Lower leg skin (tissue), 3 donors: ENCODE results near the gene PDE6B.

Source experiments
- POLR2A ChIP-seq, 2 donors: fragments of 450-650 bp; IDR thresholded peaks; one replicate each; pipeline ENCODE4 v1.6.1; 2016 to 2017; ENCODE audit warnings: antibody characterized with exemption in 2 of 2, mild to moderate bottlenecking in 1 of 2, moderate library complexity in 1 of 2
- TF ChIP-seq, protein P1 (sequence below), 3 donors: fragments of 450-650 bp; IDR thresholded peaks; one replicate each; pipeline ENCODE4 v1.5.1; 2016; ENCODE audit warnings: antibody characterized with exemption in 3 of 3, mild to moderate bottlenecking in 3 of 3, moderate library complexity in 2 of 3

DNA sequence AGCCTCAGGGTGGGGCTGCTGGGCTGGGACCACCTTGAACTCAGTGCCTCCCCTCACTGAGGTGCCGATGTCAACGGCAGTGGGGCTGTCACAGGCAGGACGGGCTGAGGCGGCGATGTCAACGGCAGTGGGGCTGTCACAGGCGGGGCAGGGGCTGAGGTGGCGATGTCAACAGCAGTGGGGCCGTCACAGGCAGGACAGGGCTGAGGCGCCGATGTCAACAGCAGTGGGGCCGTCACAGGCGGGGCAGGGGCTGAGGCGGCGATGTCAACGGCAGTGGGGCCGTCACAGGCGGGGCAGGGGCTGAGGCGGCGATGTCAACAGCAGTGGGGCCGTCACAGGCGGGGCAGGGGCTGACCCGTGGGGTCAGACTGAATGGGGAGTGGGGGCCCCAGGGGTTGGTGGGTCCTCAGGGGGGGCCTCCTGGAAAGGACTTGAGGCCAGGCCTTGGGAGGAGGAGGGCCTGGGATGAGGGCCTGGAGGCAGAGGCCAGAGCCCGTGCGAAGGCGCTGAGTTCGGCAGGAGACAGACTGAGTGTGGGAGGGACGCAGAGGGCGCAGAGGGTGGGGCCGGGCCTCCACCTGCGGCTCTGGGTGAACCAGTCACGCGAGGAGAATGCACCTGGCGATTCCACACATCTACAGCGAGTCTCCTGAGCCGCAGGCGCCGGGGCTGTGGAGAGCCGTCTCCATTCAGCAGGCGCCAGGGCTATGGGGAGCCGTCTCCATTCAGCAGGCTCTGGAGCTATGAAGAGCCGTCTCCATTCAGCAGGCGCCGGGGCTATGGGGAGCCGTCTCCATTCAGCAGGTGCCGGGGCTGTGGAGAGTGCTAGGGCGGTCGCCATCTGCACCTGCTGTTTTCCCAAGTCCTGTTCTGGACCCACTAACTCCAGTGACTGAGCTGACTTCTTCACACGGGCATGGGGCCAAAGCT lies 25.8 kb downstream of the PDE6B start:
- TF ChIP-seq, protein P1, sequence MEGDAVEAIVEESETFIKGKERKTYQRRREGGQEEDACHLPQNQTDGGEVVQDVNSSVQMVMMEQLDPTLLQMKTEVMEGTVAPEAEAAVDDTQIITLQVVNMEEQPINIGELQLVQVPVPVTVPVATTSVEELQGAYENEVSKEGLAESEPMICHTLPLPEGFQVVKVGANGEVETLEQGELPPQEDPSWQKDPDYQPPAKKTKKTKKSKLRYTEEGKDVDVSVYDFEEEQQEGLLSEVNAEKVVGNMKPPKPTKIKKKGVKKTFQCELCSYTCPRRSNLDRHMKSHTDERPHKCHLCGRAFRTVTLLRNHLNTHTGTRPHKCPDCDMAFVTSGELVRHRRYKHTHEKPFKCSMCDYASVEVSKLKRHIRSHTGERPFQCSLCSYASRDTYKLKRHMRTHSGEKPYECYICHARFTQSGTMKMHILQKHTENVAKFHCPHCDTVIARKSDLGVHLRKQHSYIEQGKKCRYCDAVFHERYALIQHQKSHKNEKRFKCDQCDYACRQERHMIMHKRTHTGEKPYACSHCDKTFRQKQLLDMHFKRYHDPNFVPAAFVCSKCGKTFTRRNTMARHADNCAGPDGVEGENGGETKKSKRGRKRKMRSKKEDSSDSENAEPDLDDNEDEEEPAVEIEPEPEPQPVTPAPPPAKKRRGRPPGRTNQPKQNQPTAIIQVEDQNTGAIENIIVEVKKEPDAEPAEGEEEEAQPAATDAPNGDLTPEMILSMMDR (IDR thresholded peaks at IDR 0.05) = no peak
- no peak for TF ChIP-seq POLR2A (IDR thresholded peaks at IDR 0.05)
